ENCODE measurements around the gene KRT222. TPM values are rescaled to one million over a fixed set of nuclear protein-coding genes. Genes with fewer than 3 reads are reported as not detected.

KRT222 gene
- total and polyA plus RNA-seq, 8 donors, result 0.21 to 0.61 (median 0.38) TPM; not detected in 1

DNA sequence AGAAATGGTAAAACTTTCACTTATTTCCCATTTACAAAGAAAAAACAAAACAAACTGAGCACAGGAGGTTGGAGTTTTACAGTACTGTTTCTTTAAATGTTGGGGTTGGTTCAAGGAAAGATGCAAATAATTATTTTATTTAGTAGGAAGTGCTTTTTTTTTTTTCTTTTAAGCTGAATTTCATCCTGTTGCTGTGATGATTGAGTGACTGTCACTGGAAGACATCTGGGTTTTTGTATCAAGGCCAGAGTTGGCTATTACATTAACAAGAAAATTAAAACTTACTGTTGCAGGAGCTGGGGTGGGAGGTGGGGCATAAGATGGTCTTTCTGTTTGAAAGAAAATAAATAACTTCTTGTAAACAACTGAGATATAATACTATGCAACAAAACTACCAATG lies 19.7 kb downstream of the KRT222 start:
- H3K27me3 ChIP-seq, result no peaks in the 10 kb centered on the region
- intact Hi-C loops (cut with DNase I), result no loop called here

GRCh38 chr17:40637931-40638330 lies 27.0 kb downstream of the KRT222 start:
- Histone ChIP-seq H3K27me3 (no peaks in the 10 kb centered on the region), H3K4me3 (no peak overlapping the region), H3K27ac (no peak overlapping the region), H3K9me3 (no peaks in the 10 kb centered on the region), H3K36me3 (peaks cover 4 to 85% of the 10 kb centered on the region in 2 donors), H3K4me1 (peaks cover 0 to 14% of the 10 kb centered on the region in 2 donors)
- no peak for ATAC-seq
- no peak for TF ChIP-seq CTCF (IDR thresholded peaks at IDR 0.05)
- no peak for DNase-seq
- intact Hi-C loops (cut with DNase I), result no loop called here

More for the DNA sequence above, 19.7 kb downstream of the KRT222 start:
- H3K36me3 ChIP-seq, result peaks cover 0 to 43% of the 10 kb centered on the region in 2 donors
- H3K9me3 ChIP-seq, result no peaks in the 10 kb centered on the region
- TF ChIP-seq CTCF (IDR thresholded peaks at IDR 0.05), result no peak
- no peak overlapping the region for H3K27ac ChIP-seq
- ATAC-seq (no peak), DNase-seq (no peak)
- H3K4me1 ChIP-seq, result peaks cover 8 to 36% of the 10 kb centered on the region in 2 donors
- no peak overlapping the region for H3K4me3 ChIP-seq

- no peak for DNase-seq
- no peaks in the 10 kb centered on the region for H3K27me3 ChIP-seq
- no peak for TF ChIP-seq CTCF (IDR thresholded peaks at IDR 0.05)
- H3K4me1 ChIP-seq, result peaks cover 0 to 9% of the 10 kb centered on the region in 2 donors
- H3K36me3 ChIP-seq, result peaks cover 4 to 93% of the 10 kb centered on the region in 2 donors
- no peaks in the 10 kb centered on the region for H3K9me3 ChIP-seq
- intact Hi-C loops (cut with DNase I), result no loop called here
- H3K4me3 ChIP-seq, result no peak overlapping the region
- H3K27ac ChIP-seq, result no peak overlapping the region
- ATAC-seq, result no peak
These were observed 31.1 kb downstream of the KRT222 start for GRCh38 chr17:40633871-40634270.

GRCh38 chr17:40632216-40632615 lies 32.8 kb downstream of the KRT222 start:
- no peaks in the 10 kb centered on the region for H3K9me3 ChIP-seq
- intact Hi-C loops (cut with DNase I), result no loop called here
- no peak for TF ChIP-seq CTCF (IDR thresholded peaks at IDR 0.05)
- ATAC-seq, result no peak
- no peak overlapping the region for H3K27ac ChIP-seq
- H3K27me3 ChIP-seq, result no peaks in the 10 kb centered on the region
- H3K36me3 ChIP-seq, result peaks cover 4 to 100% of the 10 kb centered on the region in 2 donors
- H3K4me3 ChIP-seq, result no peak overlapping the region
- no peaks in the 10 kb centered on the region for H3K4me1 ChIP-seq
- DNase-seq, result no peak

DNA sequence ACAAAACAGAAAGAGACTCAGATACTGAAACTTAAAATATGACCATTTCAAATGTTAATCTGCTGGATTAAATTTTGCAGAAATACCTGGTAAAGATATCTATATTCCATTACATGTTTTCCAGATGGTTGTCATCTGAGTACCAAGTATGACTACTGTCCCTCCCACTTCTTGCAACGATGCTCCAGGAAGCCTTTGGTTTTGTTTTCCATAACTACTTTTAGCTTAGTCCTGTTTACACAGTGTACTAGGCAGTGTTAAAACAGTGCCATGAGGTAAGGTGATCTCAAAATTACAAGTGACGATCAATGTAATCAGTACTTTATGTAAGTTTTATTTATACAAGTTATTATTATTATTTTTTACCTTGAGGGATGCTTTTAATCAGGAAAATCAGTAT lies 35.1 kb downstream of the KRT222 start:
- no peak for ATAC-seq
- Histone ChIP-seq H3K4me1 (no peaks in the 10 kb centered on the region), H3K27ac (no peak overlapping the region), H3K27me3 (no peaks in the 10 kb centered on the region), H3K9me3 (no peaks in the 10 kb centered on the region), H3K4me3 (no peak overlapping the region), H3K36me3 (peaks cover 0 to 81% of the 10 kb centered on the region in 2 donors)
- TF ChIP-seq CTCF (IDR thresholded peaks at IDR 0.05), result no peak
- no peak for DNase-seq
- intact Hi-C loops (cut with DNase I), result no loop called here
